ENCODE measurements around the gene MS4A2. TPM values are rescaled to one million over a fixed set of nuclear protein-coding genes. Genes with fewer than 3 reads are reported as not detected.
"Not testable (repeated sequence)": the region's sequence is repeated elsewhere in the genome, so short reads cannot be mapped to it uniquely, and the experiment has no call there.

Gene MS4A2
- 0.02 TPM for total RNA-seq (2013)
- polyA plus RNA-seq (under 1 TPM in 2 of 3 donors, not detected in 1; 0.19 to 0.26 TPM), polyA minus RNA-seq (not detected in 2 replicates), total RNA-seq (0 to 2.1 (median 0.07) reads per million in 11 experiments)

GRCh38 chr11:60088364-60088763, at the start of gene MS4A2:
Gene MS4A2 (plus strand): TSS chr11:60088664. CDS start chr11:60088766, 102 bp downstream.
- Mint-ChIP-seq H3K9me3 (peaks cover 0 to 4% (median 0%) of the 10 kb centered on the region in 7 donors), H3K27ac (no peak within 1 kb of the TSS), H3K27me3 (ENCODE audit: low read depth in 3 of 3) (peaks cover 0 to 2% (median 0%) of the 10 kb centered on the region in 3 donors), H3K4me3 (no peak within 1 kb of the TSS), H3K36me3 (no peaks in the 10 kb centered on the region), H3K4me1 (peaks cover 7% of the 10 kb centered on the region)
- Histone ChIP-seq H3K36me3 (replicated peaks in 1 of 2; ENCODE audit: control insufficient read depth in 1 of 2, insufficient read depth in 2 of 2, low read length in 2 of 2) (no peaks in the 10 kb centered on the region), H4K20me1 (ENCODE audit: insufficient read depth, low read length) (no peaks in the 10 kb centered on the region), H3K79me2 (ENCODE audit: insufficient read depth, low read length) (no peaks in the 10 kb centered on the region), H3K9me3 (replicated peaks in 1 of 2; ENCODE audit: control insufficient read depth in 1 of 2, insufficient read depth in 1 of 2, low read length in 2 of 2) (no peaks in the 10 kb centered on the region), H2AFZ (ENCODE audit: insufficient read depth, low read depth, low read length, poor library complexity, severe bottlenecking) (no peak within 1 kb of the TSS), H3K4me2 (replicated peaks; ENCODE audit: extremely low read depth, low read length, poor library complexity, severe bottlenecking) (no peak within 1 kb of the TSS), H3K27me3 (ENCODE audit: control insufficient read depth in 2 of 2, insufficient read depth in 2 of 2, low read length in 2 of 2) (no peaks in the 10 kb centered on the region), H3K4me3 (replicated peaks in 1 of 3; ENCODE audit: low read depth in 2 of 3, low read length in 3 of 3) (no peak within 1 kb of the TSS), H3K9ac (ENCODE audit: insufficient read depth, low read length, poor library complexity, severe bottlenecking) (no peak within 1 kb of the TSS), H3K27ac (ENCODE audit: low read depth in 1 of 2, low read length in 2 of 2) (no peak within 1 kb of the TSS), H3K4me1 (ENCODE audit: control insufficient read depth in 1 of 2, insufficient read depth in 2 of 2, low read length in 2 of 2) (no peaks in the 10 kb centered on the region)
- no CpG with 5 or more reads among the region's 1 CpG for WGBS (ENCODE audit: insufficient coverage)
- no peak for DNase-seq
- TF ChIP-seq, protein P1, sequence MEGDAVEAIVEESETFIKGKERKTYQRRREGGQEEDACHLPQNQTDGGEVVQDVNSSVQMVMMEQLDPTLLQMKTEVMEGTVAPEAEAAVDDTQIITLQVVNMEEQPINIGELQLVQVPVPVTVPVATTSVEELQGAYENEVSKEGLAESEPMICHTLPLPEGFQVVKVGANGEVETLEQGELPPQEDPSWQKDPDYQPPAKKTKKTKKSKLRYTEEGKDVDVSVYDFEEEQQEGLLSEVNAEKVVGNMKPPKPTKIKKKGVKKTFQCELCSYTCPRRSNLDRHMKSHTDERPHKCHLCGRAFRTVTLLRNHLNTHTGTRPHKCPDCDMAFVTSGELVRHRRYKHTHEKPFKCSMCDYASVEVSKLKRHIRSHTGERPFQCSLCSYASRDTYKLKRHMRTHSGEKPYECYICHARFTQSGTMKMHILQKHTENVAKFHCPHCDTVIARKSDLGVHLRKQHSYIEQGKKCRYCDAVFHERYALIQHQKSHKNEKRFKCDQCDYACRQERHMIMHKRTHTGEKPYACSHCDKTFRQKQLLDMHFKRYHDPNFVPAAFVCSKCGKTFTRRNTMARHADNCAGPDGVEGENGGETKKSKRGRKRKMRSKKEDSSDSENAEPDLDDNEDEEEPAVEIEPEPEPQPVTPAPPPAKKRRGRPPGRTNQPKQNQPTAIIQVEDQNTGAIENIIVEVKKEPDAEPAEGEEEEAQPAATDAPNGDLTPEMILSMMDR (IDR thresholded peaks at IDR 0.05): no peak
- intact Hi-C loops (cut with micrococcal nuclease): no loop called here

GRCh38 chr11:60040109-60040508, 48.4 kb upstream of the MS4A2 start, which contains the start of gene OOSP2:
Gene OOSP2 (plus strand): TSS chr11:60040409. CDS start chr11:60040460, 51 bp downstream.
- Mint-ChIP-seq H3K4me3 (no peak within 1 kb of the TSS), H3K9me3 (peaks cover 0 to 4% (median 0%) of the 10 kb centered on the region in 7 donors)
- intact Hi-C loops (cut with micrococcal nuclease): no loop called here

DNA sequence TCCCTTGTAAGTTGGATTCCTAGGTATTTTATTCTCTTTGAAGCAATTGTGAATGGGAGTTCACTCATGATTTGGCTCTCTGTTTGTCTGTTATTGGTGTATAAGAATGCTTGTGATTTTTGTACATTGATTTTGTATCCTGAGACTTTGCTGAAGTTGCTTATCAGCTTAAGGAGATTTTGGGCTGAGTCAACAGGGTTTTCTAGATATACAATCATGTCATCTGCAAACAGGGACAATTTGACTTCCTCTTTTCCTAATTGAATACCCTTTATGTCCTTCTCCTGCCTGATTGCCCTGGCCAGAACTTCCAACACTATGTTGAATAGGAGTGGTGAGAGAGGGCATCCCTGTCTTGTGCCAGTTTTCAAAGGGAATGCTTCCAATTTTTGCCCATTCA, 38.0 kb upstream of the MS4A2 start:
- DNase-seq; H3K4me1 ChIP-seq (ENCODE audit: control insufficient read depth in 1 of 2, insufficient read depth in 2 of 2, low read length in 2 of 2); H3K4me3 Mint-ChIP-seq; H2AFZ ChIP-seq (ENCODE audit: insufficient read depth, low read depth, low read length, poor library complexity, severe bottlenecking); H3K4me2 ChIP-seq (replicated peaks; ENCODE audit: extremely low read depth, low read length, poor library complexity, severe bottlenecking); H3K27me3 ChIP-seq (ENCODE audit: control insufficient read depth in 2 of 2, insufficient read depth in 2 of 2, low read length in 2 of 2); intact Hi-C loops (cut with micrococcal nuclease); H3K79me2 ChIP-seq (ENCODE audit: insufficient read depth, low read length); H3K36me3 ChIP-seq (replicated peaks in 1 of 2; ENCODE audit: control insufficient read depth in 1 of 2, insufficient read depth in 2 of 2, low read length in 2 of 2); H3K27ac Mint-ChIP-seq; H3K27me3 Mint-ChIP-seq (ENCODE audit: low read depth in 3 of 3); H3K4me3 ChIP-seq (replicated peaks in 1 of 3; ENCODE audit: low read depth in 2 of 3, low read length in 3 of 3); H3K9me3 Mint-ChIP-seq; H3K9me3 ChIP-seq (replicated peaks in 1 of 2; ENCODE audit: control insufficient read depth in 1 of 2, insufficient read depth in 1 of 2, low read length in 2 of 2); H3K27ac ChIP-seq (ENCODE audit: low read depth in 1 of 2, low read length in 2 of 2); H3K4me1 Mint-ChIP-seq; H3K9ac ChIP-seq (ENCODE audit: insufficient read depth, low read length, poor library complexity, severe bottlenecking); H3K36me3 Mint-ChIP-seq; H4K20me1 ChIP-seq (ENCODE audit: insufficient read depth, low read length): not testable (repeated sequence)

More at GRCh38 chr11:60040109-60040508, 48.4 kb upstream of the MS4A2 start, which contains the start of gene OOSP2:
- H3K27me3 Mint-ChIP-seq (ENCODE audit: low read depth in 3 of 3): no peaks in the 10 kb centered on the region
- Histone ChIP-seq H3K9ac (ENCODE audit: insufficient read depth, low read length, poor library complexity, severe bottlenecking) (no peak within 1 kb of the TSS), H2AFZ (ENCODE audit: insufficient read depth, low read depth, low read length, poor library complexity, severe bottlenecking) (no peak within 1 kb of the TSS), H3K79me2 (ENCODE audit: insufficient read depth, low read length) (no peaks in the 10 kb centered on the region), H4K20me1 (ENCODE audit: insufficient read depth, low read length) (no peaks in the 10 kb centered on the region), H3K27ac (ENCODE audit: low read depth in 1 of 2, low read length in 2 of 2) (no peak within 1 kb of the TSS), H3K4me3 (replicated peaks in 1 of 3; ENCODE audit: low read depth in 2 of 3, low read length in 3 of 3) (no peak within 1 kb of the TSS), H3K27me3 (ENCODE audit: control insufficient read depth in 2 of 2, insufficient read depth in 2 of 2, low read length in 2 of 2) (no peaks in the 10 kb centered on the region), H3K9me3 (replicated peaks in 1 of 2; ENCODE audit: control insufficient read depth in 1 of 2, insufficient read depth in 1 of 2, low read length in 2 of 2) (no peaks in the 10 kb centered on the region), H3K4me1 (ENCODE audit: control insufficient read depth in 1 of 2, insufficient read depth in 2 of 2, low read length in 2 of 2) (no peaks in the 10 kb centered on the region), H3K4me2 (replicated peaks; ENCODE audit: extremely low read depth, low read length, poor library complexity, severe bottlenecking) (no peak within 1 kb of the TSS), H3K36me3 (replicated peaks in 1 of 2; ENCODE audit: control insufficient read depth in 1 of 2, insufficient read depth in 2 of 2, low read length in 2 of 2) (no peaks in the 10 kb centered on the region)
- no peaks in the 10 kb centered on the region for H3K36me3 Mint-ChIP-seq
- TF ChIP-seq, protein P1 (IDR thresholded peaks at IDR 0.05): no peak
- no peak for DNase-seq
- 97% methylated on average over 8 of the region's 8 CpGs for WGBS (ENCODE audit: insufficient coverage)
- no peak within 1 kb of the TSS for H3K27ac Mint-ChIP-seq
- peaks cover 1% of the 10 kb centered on the region for H3K4me1 Mint-ChIP-seq
